H1 (cell line): Measurements from ENCODE around the gene ZNF182. TPM values are rescaled to one million over a fixed set of nuclear protein-coding genes. Genes with fewer than 3 reads are reported as not detected.

Experiments used
- CEBPB ChIP-seq: IDR thresholded peaks from 2 replicates; pipeline ENCODE4 v1.6.1; 2012; ENCODE audit warnings: low read depth, low read length
- CHD1 ChIP-seq: IDR thresholded peaks from 2 replicates; pipeline ENCODE4 v1.6.1; 2012; ENCODE audit warnings: low read depth, low read length, improper control_type of control experiment
- CHD7 ChIP-seq: fragments of 300-600 bp; sonication (generic); IDR thresholded peaks from 2 replicates; pipeline ENCODE4 v1.7.1; 2012; ENCODE audit warnings: low read length, moderate library complexity, mild to moderate bottlenecking, inconsistent platforms; ENCODE audit not compliant: insufficient replicate concordance
- EP300 ChIP-seq, 2 experiments: IDR thresholded peaks; 1 replicate in 1 of 2; 2 replicates in 1 of 2; pipeline ENCODE4 v1.6.1; 2011 to 2012; ENCODE audit warnings: low read depth in 2 of 2, low read length in 2 of 2, mild to moderate bottlenecking in 2 of 2, borderline replicate concordance in 1 of 2, inconsistent platforms in 1 of 2, moderate library complexity in 1 of 2
- HDAC6 ChIP-seq: IDR thresholded peaks from one replicate; pipeline ENCODE4 v1.7.1; 2012; ENCODE audit warnings: low read depth, mild to moderate bottlenecking, inconsistent platforms, low read length, moderate library complexity
- SP2 ChIP-seq: IDR thresholded peaks from 2 replicates; pipeline ENCODE4 v1.6.1; 2012; ENCODE audit warnings: mild to moderate bottlenecking, low read length, inconsistent platforms
- SUZ12 ChIP-seq: fragments of 200-600 bp; sonication (generic); IDR thresholded peaks from 2 replicates; pipeline ENCODE4 v1.6.1; 2012; ENCODE audit warnings: mild to moderate bottlenecking, inconsistent platforms, low read length, moderate library complexity, mixed read lengths
- TBP ChIP-seq: IDR thresholded peaks from 2 replicates; pipeline ENCODE4 v1.6.1; 2011; ENCODE audit warnings: low read depth, low read length, improper control_type of control experiment
- TEAD4 ChIP-seq: IDR thresholded peaks from 2 replicates; pipeline ENCODE4 v1.6.1; 2012; ENCODE audit warnings: low read depth, low read length, inconsistent platforms, mixed read lengths
- USF2 ChIP-seq: IDR thresholded peaks from 2 replicates; pipeline ENCODE4 v1.6.1; 2011; ENCODE audit warnings: low read length, improper control_type of control experiment
- YY1 ChIP-seq: IDR thresholded peaks from 2 replicates; pipeline ENCODE4 v1.6.1; 2011; ENCODE audit warnings: low read depth, mild to moderate bottlenecking, low read length
- polyA plus RNA-seq, 7 experiments: library from polyadenylated mRNA; depleted of rRNA in 3 of 7; stranded (reverse) in 5 of 7; unstranded in 2 of 7; fragments of >200 nt in 5 of 7; fragments of 200-250 nt in 2 of 7; gene quantifications; 1 replicate in 5 of 7; 2 replicates in 1 of 7; 4 replicates in 1 of 7; pipeline versions ENCODE4 v1.2.1 to v1.2.3, GENCODE V29; 2011 to 2013; ENCODE audit warnings: missing spikeins in 2 of 7, mixed read lengths in 2 of 7
- total RNA-seq: library from RNA; stranded (reverse); fragmentation: NEBNext Ultra II Directional; extraction: Animal tissue kit (Norgen Biotek cat#: 25700); gene quantifications from 2 replicates; pipeline ENCODE4 v1.2.1, GENCODE V29; 2021

Gene ZNF182
- total and polyA plus RNA-seq, 2 of the 8 experiments (the other 6 are each of a cell fraction or from before 2014, with no cell fraction given), result 1.3 to 8.2 TPM

GRCh38 chrX:48030237-48030636, 26.4 kb upstream of the ZNF182 start (continued):
- TF ChIP-seq CHD7 (no peak), TBP (no peak), TEAD4 (no peak), USF2 (no peak), CHD1 (no peak), EP300 (IDR thresholded peaks at IDR 0.05; ENCODE audit: borderline replicate concordance in 1 of 2, low read depth in 2 of 2, low read length in 2 of 2) (no peak), SP2 (no peak), SUZ12 (no peak), HDAC6 (no peak), YY1 (no peak), CEBPB (no peak)
- TF ChIP-seq, all 59 proteins: peak for 0
